BLaER1 (cell line): Measurements from ENCODE around the gene CBX8.

Experiments used
- H3K27ac ChIP-seq: shearing (Covaris generic); formaldehyde crosslinking; 2 replicates; pipeline ENCODE4 v1.8.1; 2022
- H3K27me3 ChIP-seq: shearing (Covaris generic); formaldehyde crosslinking; 2 replicates; pipeline ENCODE4 v1.8.1; 2022
- H3K36me3 ChIP-seq: shearing (Covaris generic); formaldehyde crosslinking; 2 replicates; pipeline ENCODE4 v1.8.1; 2022
- H3K4me1 ChIP-seq: shearing (Covaris generic); formaldehyde crosslinking; 2 replicates; pipeline ENCODE4 v1.8.1; 2022
- H3K4me2 ChIP-seq: shearing (Covaris generic); formaldehyde crosslinking; 2 replicates; pipeline ENCODE4 v1.8.1; 2022
- H3K4me3 ChIP-seq: shearing (Covaris generic); formaldehyde crosslinking; 2 replicates; pipeline ENCODE4 v1.8.1; 2022
- H3K9ac ChIP-seq: shearing (Covaris generic); formaldehyde crosslinking; 2 replicates; pipeline ENCODE4 v1.8.1; 2022
- H3K9me3 ChIP-seq: shearing (Covaris generic); formaldehyde crosslinking; 2 replicates; pipeline ENCODE4 v1.8.1; 2022
- H4K20me1 ChIP-seq: shearing (Covaris generic); formaldehyde crosslinking; 2 replicates; pipeline ENCODE4 v1.8.1; 2022
- Cebpa-rat ChIP-seq: shearing (Covaris generic); IDR thresholded peaks from 2 replicates; pipeline ENCODE4 v1.8.1; 2022

CBX8 gene

GRCh38 chr17:79829457-79829856 lies 32.6 kb upstream of the CBX8 start:
- no peaks in the 10 kb centered on the region for H3K9me3 ChIP-seq
- TF ChIP-seq Cebpa-rat: no peak
- no peaks in the 10 kb centered on the region for H3K27me3 ChIP-seq
- no peak overlapping the region for H3K4me3 ChIP-seq
- peaks cover 11% of the 10 kb centered on the region for H3K36me3 ChIP-seq
- peaks cover 80% of the 10 kb centered on the region for H3K4me1 ChIP-seq
- H4K20me1 ChIP-seq: peaks cover 57% of the 10 kb centered on the region
- H3K9ac ChIP-seq: no peak overlapping the region
- peak overlapping the region; percentile 94 for H3K4me2 ChIP-seq
- H3K27ac ChIP-seq: 0 out of 2 replicates have a peak overlapping the region, but pooled peaks have one; percentile 22

DNA sequence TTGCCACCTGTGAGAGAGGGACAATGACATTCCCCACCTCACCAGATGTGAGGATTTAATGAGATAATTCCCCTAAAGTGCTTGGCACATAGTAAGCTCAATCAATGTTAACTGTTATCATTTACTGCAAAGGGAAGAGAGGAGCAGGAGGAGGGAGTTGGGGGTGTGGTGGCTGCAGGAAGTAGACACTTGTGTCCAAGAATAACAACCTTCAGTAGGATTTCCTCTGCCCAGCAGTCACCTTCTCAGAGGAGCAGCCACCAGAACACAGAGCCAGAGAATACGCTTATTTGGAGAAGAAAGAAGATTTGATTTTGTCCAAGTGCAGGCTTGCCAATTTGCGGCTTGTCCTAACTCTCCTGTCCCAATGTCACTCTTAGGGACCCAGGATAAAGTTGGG lies 32.1 kb upstream of the CBX8 start:
- Histone ChIP-seq H3K9ac (no peak overlapping the region), H3K27ac (0 out of 2 replicates have a peak overlapping the region, but pooled peaks have one; percentile 22)

GRCh38 chr17:79826841-79827578 lies 30.1 kb upstream of the CBX8 start:
- Histone ChIP-seq H4K20me1 (peaks cover 32% of the 10 kb centered on the region), H3K9me3 (no peaks in the 10 kb centered on the region), H3K4me3 (no peak overlapping the region), H3K36me3 (no peaks in the 10 kb centered on the region), H3K4me1 (peaks cover 56% of the 10 kb centered on the region), H3K27ac (no peak overlapping the region), H3K9ac (no peak overlapping the region), H3K4me2 (peak overlapping the region; percentile 46), H3K27me3 (no peaks in the 10 kb centered on the region)
- TF ChIP-seq Cebpa-rat: no peak

More for the DNA sequence above, 32.1 kb upstream of the CBX8 start:
- Histone ChIP-seq H3K9me3 (no peaks in the 10 kb centered on the region), H3K4me2 (peak overlapping the region; percentile 94), H3K4me3 (no peak overlapping the region), H4K20me1 (peaks cover 52% of the 10 kb centered on the region), H3K4me1 (peaks cover 76% of the 10 kb centered on the region), H3K36me3 (peaks cover 6% of the 10 kb centered on the region), H3K27me3 (no peaks in the 10 kb centered on the region)
- no peak for TF ChIP-seq Cebpa-rat

DNA sequence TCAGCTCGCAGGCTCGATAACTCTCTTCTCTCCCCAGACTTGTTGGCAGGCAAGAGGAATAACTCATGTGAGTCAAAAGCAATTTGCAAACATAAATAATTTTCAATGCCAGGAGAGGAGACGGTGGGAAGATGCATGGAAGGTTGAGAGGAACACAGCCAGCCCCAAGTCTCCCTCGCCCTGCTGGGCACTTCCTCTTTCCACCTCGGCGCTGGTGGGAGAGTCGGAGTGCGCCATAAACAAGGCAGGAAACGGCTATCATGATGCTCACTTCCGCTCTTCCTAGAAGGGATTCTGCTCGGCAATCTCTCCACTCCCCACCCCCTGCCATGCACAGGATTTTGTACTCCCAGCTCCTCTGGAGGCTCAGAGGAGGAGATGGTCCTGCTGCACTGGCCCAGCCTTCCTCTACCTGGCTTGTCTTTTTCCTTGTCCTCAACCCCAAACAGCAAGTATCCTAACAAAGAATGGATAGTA lies 29.4 kb upstream of the CBX8 start:
- TF ChIP-seq Cebpa-rat: no peak
- no peaks in the 10 kb centered on the region for H3K9me3 ChIP-seq
- H3K36me3 ChIP-seq: no peaks in the 10 kb centered on the region
- H3K4me2 ChIP-seq: peak overlapping the region; percentile 46
- peaks cover 48% of the 10 kb centered on the region for H3K4me1 ChIP-seq
- no peak overlapping the region for H3K27ac ChIP-seq
- H4K20me1 ChIP-seq: peaks cover 28% of the 10 kb centered on the region
- H3K27me3 ChIP-seq: 0 out of 2 replicates have a peak, but pooled peaks cover 4% of the 10 kb centered on the region
- H3K9ac ChIP-seq: no peak overlapping the region
- H3K4me3 ChIP-seq: no peak overlapping the region

DNA sequence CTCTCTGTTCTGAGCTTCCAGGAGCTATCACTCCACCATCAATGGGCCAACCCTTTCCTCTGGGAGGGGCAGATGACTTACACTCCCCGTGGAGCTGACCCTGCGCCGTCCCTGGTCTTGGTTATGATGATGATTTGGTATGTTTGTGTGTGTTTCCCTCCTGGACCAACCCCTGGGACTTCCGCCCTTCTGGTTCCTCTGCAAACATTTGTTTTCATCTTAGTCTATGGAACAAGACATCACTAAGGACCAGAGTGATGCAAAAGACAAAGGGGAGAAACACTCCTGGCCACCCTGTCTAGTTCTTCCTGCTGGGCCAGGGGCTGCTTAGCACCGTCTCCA lies 28.7 kb upstream of the CBX8 start:
- no peaks in the 10 kb centered on the region for H3K36me3 ChIP-seq
- peaks cover 41% of the 10 kb centered on the region for H3K4me1 ChIP-seq
- H3K4me2 ChIP-seq: no peak overlapping the region
- TF ChIP-seq Cebpa-rat: no peak
- H3K27me3 ChIP-seq: 0 out of 2 replicates have a peak, but pooled peaks cover 9% of the 10 kb centered on the region
- peaks cover 21% of the 10 kb centered on the region; the same call in 1 of the 2 replicates for H4K20me1 ChIP-seq
- H3K4me3 ChIP-seq: no peak overlapping the region
- no peaks in the 10 kb centered on the region for H3K9me3 ChIP-seq
- no peak overlapping the region for H3K9ac ChIP-seq
- no peak overlapping the region for H3K27ac ChIP-seq

DNA sequence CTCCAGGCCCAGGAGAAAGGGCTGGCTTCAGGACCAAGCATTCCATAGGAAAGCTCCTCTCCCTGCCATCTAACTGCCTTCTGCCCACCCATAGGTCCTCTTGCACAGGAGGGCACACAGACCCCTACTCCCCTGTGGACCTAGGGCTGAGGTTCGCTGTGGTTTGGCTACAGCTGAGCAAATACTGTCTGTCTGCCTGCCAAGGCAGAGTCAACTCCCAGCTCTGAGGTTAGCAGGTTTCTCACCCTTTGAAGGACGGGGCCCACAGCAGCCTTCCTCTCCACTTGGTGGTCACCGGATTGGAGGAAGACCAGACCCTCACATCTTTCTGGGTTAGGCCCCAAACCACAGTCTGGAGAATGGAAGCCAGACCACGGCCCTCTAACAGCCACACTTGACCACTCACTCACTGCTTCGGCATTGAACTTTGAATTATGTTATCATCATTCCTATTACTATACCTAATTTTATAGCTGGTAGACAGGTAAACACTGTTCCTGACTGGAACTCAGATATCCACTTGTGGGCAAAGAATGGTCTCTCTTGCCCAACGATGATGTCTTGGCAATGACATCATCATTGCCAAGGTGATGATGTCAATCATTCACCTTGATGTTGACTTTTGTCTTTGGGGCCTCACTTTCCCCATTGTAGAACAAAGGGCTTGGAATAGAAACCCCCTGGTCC lies 28.2 kb upstream of the CBX8 start:
- Histone ChIP-seq H3K9ac (no peak overlapping the region), H3K4me3 (no peak overlapping the region), H4K20me1 (peaks cover 16% of the 10 kb centered on the region; the same call in 1 of the 2 replicates), H3K27ac (no peak overlapping the region), H3K4me1 (peaks cover 36% of the 10 kb centered on the region), H3K36me3 (no peaks in the 10 kb centered on the region), H3K9me3 (no peaks in the 10 kb centered on the region), H3K4me2 (no peak overlapping the region), H3K27me3 (peaks cover 12% of the 10 kb centered on the region)
- no peak for TF ChIP-seq Cebpa-rat

- no peak for TF ChIP-seq Cebpa-rat
- Histone ChIP-seq H3K27ac (no peak overlapping the region), H3K4me3 (no peak overlapping the region), H3K4me2 (no peak overlapping the region), H3K36me3 (no peaks in the 10 kb centered on the region), H3K27me3 (peaks cover 20% of the 10 kb centered on the region), H4K20me1 (peaks cover 7% of the 10 kb centered on the region; the same call in 1 of the 2 replicates), H3K9me3 (no peaks in the 10 kb centered on the region), H3K4me1 (peaks cover 28% of the 10 kb centered on the region), H3K9ac (no peak overlapping the region)
Observed at GRCh38 chr17:79824234-79824633, 27.4 kb upstream of the CBX8 start.

DNA sequence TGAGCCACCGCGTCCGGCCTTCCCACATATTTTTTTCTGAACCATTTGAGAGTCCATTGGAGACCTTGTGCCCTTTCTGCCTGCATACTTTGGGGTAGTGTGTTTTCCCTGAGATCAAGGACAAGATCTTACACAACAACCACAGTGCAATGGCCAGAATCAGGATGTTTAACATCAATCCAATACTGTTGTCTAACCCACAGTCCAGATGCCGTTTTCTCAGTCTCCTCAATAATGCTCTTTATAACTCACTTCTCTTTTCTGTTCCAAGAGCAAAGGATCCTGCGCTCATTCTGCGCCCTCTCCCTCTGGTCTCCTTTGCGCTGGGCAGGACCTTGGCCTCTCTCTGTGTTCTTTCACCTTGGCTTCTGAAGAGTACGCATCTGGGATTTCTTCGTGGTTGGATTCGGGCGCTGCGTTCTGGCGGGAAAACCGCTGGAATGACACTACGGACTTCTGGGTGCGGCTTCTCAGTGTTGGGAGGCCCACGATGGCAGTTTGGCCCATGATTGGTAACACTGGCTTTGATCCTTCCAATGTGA lies 25.8 kb upstream of the CBX8 start:
- TF ChIP-seq Cebpa-rat: no peak
- Histone ChIP-seq H3K4me3 (no peak overlapping the region), H3K36me3 (no peaks in the 10 kb centered on the region), H3K4me2 (no peak overlapping the region), H3K4me1 (peaks cover 25% of the 10 kb centered on the region), H3K27ac (no peak overlapping the region), H3K9ac (no peak overlapping the region), H3K9me3 (no peaks in the 10 kb centered on the region), H4K20me1 (0 out of 2 replicates have a peak, but pooled peaks cover 9% of the 10 kb centered on the region), H3K27me3 (peaks cover 36% of the 10 kb centered on the region)

- H3K27ac ChIP-seq: no peak overlapping the region
- H3K9me3 ChIP-seq: no peaks in the 10 kb centered on the region
- 0 out of 2 replicates have a peak, but pooled peaks cover 9% of the 10 kb centered on the region for H4K20me1 ChIP-seq
- no peak overlapping the region for H3K9ac ChIP-seq
- H3K4me2 ChIP-seq: no peak overlapping the region
- peaks cover 47% of the 10 kb centered on the region for H3K27me3 ChIP-seq
- TF ChIP-seq Cebpa-rat: no peak
- H3K36me3 ChIP-seq: no peaks in the 10 kb centered on the region
- peaks cover 16% of the 10 kb centered on the region for H3K4me1 ChIP-seq
- H3K4me3 ChIP-seq: no peak overlapping the region
Observed at GRCh38 chr17:79821331-79822095, 24.6 kb upstream of the CBX8 start.
